IPS-20b (cell line): ENCODE results near the gene ARPC4.

ENCODE experiments used
- H3K27ac ChIP-seq: one replicate; pipeline ENCODE4 v1.5.1; 2013; ENCODE audit warnings: low read length
- H3K27me3 ChIP-seq: 2 replicates; pipeline ENCODE4 v1.6.1; 2013; ENCODE audit warnings: mild to moderate bottlenecking, low read length, inconsistent platforms; ENCODE audit not compliant: insufficient read depth
- H3K36me3 ChIP-seq: 2 replicates; pipeline ENCODE4 v1.6.1; 2013; ENCODE audit warnings: low read depth, mild to moderate bottlenecking, inconsistent platforms, low read length, moderate library complexity; ENCODE audit not compliant: insufficient read depth
- H3K4me1 ChIP-seq: 2 replicates; pipeline ENCODE4 v1.6.1; 2013; ENCODE audit warnings: mild to moderate bottlenecking, control low read depth, inconsistent platforms, low read length, moderate library complexity; ENCODE audit not compliant: insufficient read depth
- H3K4me3 ChIP-seq: 2 replicates; pipeline ENCODE4 v1.5.1; 2013; ENCODE audit warnings: mild to moderate bottlenecking, low read length, inconsistent platforms
- H3K9ac ChIP-seq: 2 replicates; pipeline ENCODE4 v1.6.1; 2013; ENCODE audit warnings: low read depth, mild to moderate bottlenecking, inconsistent platforms, low read length, moderate library complexity
- H3K9me3 ChIP-seq: 2 replicates; pipeline ENCODE4 v1.6.1; 2013; ENCODE audit warnings: mild to moderate bottlenecking, low read depth, low read length, inconsistent platforms; ENCODE audit not compliant: insufficient read depth

Gene ARPC4

DNA sequence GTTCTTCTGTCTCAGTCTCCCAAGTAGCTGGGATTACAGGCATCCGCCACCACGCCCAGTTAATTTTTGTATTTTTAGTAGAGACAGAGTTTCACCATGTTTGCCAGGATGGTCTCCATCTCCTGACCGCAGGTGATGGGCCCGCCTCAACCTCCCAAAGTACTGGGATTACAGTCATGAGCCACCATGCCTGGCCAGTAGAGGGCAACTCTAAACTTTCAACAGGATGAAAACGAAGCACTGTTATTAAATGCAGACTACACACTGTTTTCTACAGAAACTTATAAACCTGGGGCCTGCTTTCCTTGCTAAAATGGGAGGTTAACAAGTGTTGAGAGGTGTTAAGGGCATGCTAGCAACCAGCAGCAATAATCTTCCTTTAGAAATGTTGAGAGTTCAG lies 7.6 kb downstream of the ARPC4 start:
- H3K4me3 ChIP-seq: no peak overlapping the region
- H3K27me3 ChIP-seq: no peaks in the 10 kb centered on the region
- peaks cover 89% of the 10 kb centered on the region for H3K36me3 ChIP-seq
- no peak overlapping the region for H3K27ac ChIP-seq
- no peaks in the 10 kb centered on the region for H3K9me3 ChIP-seq
- no peak overlapping the region for H3K9ac ChIP-seq
- no peaks in the 10 kb centered on the region for H3K4me1 ChIP-seq

DNA sequence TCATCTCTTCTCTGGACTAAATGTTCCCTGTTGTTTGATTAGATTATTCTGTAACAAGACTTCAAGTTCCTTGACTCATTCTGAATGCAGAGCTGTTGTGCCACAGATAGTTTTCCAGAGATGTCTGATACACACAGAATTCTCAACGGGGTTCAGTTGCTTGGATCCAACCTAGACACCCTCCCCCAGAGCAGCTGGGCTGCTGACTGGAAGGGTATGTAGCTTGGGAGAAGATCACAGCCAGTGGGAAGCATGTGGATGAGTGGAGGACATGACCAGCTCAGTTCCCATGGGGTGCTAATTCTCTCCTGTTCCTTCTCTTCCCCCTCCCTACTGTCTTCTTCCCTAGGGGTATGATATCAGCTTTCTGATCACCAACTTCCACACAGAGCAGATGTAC lies 10.6 kb downstream of the ARPC4 start:
- no peak overlapping the region for H3K9ac ChIP-seq
- H3K4me1 ChIP-seq: no peaks in the 10 kb centered on the region
- H3K36me3 ChIP-seq: peaks cover 86% of the 10 kb centered on the region
- H3K27ac ChIP-seq: no peak overlapping the region
- no peaks in the 10 kb centered on the region for H3K9me3 ChIP-seq
- H3K27me3 ChIP-seq: no peaks in the 10 kb centered on the region
- no peak overlapping the region for H3K4me3 ChIP-seq

- Histone ChIP-seq H3K27me3 (no peaks in the 10 kb centered on the region), H3K9ac (no peak overlapping the region), H3K9me3 (no peaks in the 10 kb centered on the region), H3K4me3 (no peak overlapping the region), H3K27ac (no peak overlapping the region), H3K4me1 (no peaks in the 10 kb centered on the region; the same call in 1 of the 2 replicates), H3K36me3 (peaks cover 71% of the 10 kb centered on the region)
Observed at GRCh38 chr3:9804996-9805395, 12.1 kb downstream of the ARPC4 start.

DNA sequence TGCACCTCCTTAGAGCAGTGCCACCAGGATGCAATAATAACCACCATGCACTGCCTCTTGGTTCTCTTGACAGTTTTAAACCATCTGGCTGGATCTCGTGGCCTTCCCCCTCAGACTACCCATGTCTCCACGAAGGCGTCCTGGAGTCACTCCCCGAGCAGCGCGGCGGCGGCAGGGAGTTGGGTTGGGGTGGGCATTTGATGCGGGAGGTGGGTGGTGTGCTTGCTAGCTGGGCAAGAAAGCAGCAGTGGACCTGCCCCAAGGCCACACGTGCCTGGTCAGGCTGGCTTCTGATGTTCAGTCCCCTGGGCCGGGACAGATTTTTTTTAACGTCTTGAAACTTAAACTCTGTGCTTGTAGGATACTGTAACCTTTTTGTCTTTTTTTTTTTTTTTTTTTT lies 13.3 kb downstream of the ARPC4 start:
- Histone ChIP-seq H3K27me3 (peaks cover 8% of the 10 kb centered on the region), H3K4me1 (peaks cover 3% of the 10 kb centered on the region; the same call in 1 of the 2 replicates), H3K36me3 (peaks cover 59% of the 10 kb centered on the region), H3K9ac (no peak overlapping the region), H3K9me3 (no peaks in the 10 kb centered on the region), H3K27ac (no peak overlapping the region), H3K4me3 (no peak overlapping the region)

DNA sequence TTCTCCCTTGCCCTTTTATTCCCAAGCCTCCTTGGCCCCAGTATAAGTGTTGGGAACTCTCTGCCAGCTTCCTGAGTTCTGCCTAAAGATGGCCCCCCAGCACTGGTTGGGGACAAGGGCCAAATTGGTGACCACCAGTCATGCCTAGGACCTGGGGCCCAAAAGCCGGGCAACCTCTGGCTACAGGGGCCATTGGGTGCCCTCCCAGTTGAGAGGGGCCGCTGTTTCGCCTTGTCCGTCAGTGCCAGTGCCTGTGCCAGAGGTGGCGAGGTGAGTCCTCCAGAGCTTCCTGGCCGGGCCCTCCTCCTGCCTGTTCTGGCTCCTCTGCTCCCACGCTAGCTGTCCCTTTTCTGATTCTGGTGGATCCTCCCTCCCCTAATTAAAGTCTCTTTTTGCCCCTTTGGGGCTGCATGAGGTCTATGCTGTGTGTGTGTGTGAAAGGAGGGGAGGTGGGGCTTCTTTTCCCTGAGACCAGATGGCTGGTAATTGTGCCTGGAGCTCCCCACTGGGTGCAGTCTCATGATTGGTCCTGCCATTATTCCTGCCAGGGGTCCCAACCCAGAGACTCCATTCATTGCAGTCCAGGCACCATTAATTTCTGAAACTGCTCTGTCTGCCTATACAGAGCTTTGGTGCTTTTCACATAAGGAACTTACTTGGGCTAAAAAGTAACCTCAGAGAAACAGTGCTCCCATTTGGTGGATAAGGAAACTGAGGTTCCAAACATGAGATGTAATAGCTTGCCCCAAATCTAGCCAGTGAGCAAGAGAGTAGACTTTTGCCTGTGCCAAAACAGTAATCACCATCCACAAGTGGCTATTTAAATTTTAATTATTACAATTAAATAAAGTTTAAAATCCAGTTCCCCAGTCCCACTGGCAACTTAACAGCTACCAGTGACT lies 14.1 kb downstream of the ARPC4 start:
- Histone ChIP-seq H3K27ac (no peak overlapping the region), H3K9ac (no peak overlapping the region), H3K4me3 (no peak overlapping the region), H3K4me1 (peaks cover 3% of the 10 kb centered on the region; the same call in 1 of the 2 replicates), H3K27me3 (peaks cover 16% of the 10 kb centered on the region), H3K9me3 (no peaks in the 10 kb centered on the region), H3K36me3 (peaks cover 51% of the 10 kb centered on the region)

DNA sequence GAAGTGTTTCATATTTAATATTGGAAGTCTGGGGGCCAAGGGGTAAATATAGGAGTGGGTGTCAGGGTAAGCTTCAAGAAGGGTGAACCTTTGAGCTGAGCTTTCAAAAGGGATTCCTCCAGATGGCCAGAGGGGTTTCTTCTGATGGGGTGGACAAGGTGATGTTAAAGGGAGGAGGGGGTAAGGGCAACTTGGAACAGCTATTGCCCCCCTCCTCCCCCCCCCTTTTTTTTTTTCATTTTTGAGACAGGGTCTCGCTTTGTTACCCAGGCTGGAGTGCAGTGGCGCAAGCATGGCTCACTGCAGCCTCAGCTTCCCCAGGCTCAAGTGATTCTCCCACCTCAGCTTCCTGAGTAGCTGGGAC lies 15.1 kb downstream of the ARPC4 start:
- Histone ChIP-seq H3K36me3 (peaks cover 43% of the 10 kb centered on the region), H3K4me1 (peaks cover 3% of the 10 kb centered on the region; the same call in 1 of the 2 replicates), H3K27ac (no peak overlapping the region)

GRCh38 chr3:9808345-9809037 lies 15.6 kb downstream of the ARPC4 start:
- Histone ChIP-seq H3K9me3 (no peaks in the 10 kb centered on the region), H3K9ac (no peak overlapping the region), H3K27me3 (peaks cover 16% of the 10 kb centered on the region), H3K4me1 (peaks cover 3% of the 10 kb centered on the region; the same call in 1 of the 2 replicates), H3K4me3 (no peak overlapping the region), H3K36me3 (peaks cover 38% of the 10 kb centered on the region), H3K27ac (no peak overlapping the region)

More for the DNA sequence above, 15.1 kb downstream of the ARPC4 start:
- Histone ChIP-seq H3K4me3 (no peak overlapping the region), H3K9me3 (no peaks in the 10 kb centered on the region), H3K27me3 (peaks cover 16% of the 10 kb centered on the region), H3K9ac (no peak overlapping the region)

- H3K9ac ChIP-seq: peak overlapping the region; percentile 59; the same call in 1 of the 2 replicates
- peaks cover 30% of the 10 kb centered on the region for H3K36me3 ChIP-seq
Observed at GRCh38 chr3:9809239-9809614, 16.3 kb downstream of the ARPC4 start.

GRCh38 chr3:9809615-9810432 lies 16.9 kb downstream of the ARPC4 start, which contains the start of gene TTLL3:
TTLL3 (plus strand) TSS chr3:9810262; CDS start chr3:9810662, 400 bp downstream.
- no peaks in the 10 kb centered on the region for H3K9me3 ChIP-seq
- peak within 1 kb of the TSS; percentile 72 for H3K4me3 ChIP-seq
- H3K9ac ChIP-seq: peak within 1 kb of the TSS; percentile 59; the same call in 1 of the 2 replicates
- H3K4me1 ChIP-seq: peaks cover 3% of the 10 kb centered on the region; the same call in 1 of the 2 replicates
- H3K27ac ChIP-seq: no peak within 1 kb of the TSS
- H3K36me3 ChIP-seq: peaks cover 24% of the 10 kb centered on the region
- peaks cover 16% of the 10 kb centered on the region for H3K27me3 ChIP-seq

More at GRCh38 chr3:9809239-9809614, 16.3 kb downstream of the ARPC4 start:
- H3K9me3 ChIP-seq: no peaks in the 10 kb centered on the region
- peak overlapping the region; percentile 72 for H3K4me3 ChIP-seq
- peaks cover 16% of the 10 kb centered on the region for H3K27me3 ChIP-seq
- H3K27ac ChIP-seq: no peak overlapping the region
- peaks cover 3% of the 10 kb centered on the region; the same call in 1 of the 2 replicates for H3K4me1 ChIP-seq

- Histone ChIP-seq H3K27me3 (peaks cover 16% of the 10 kb centered on the region), H3K9ac (peak overlapping the region; percentile 27; the same call in 1 of the 2 replicates), H3K27ac (no peak overlapping the region), H3K4me1 (peaks cover 3% of the 10 kb centered on the region; the same call in 1 of the 2 replicates), H3K9me3 (no peaks in the 10 kb centered on the region), H3K4me3 (peak overlapping the region; percentile 72), H3K36me3 (peaks cover 19% of the 10 kb centered on the region)
Observed at GRCh38 chr3:9810433-9810770, 17.5 kb downstream of the ARPC4 start.

GRCh38 chr3:9810846-9811245 lies 18.0 kb downstream of the ARPC4 start:
- peaks cover 16% of the 10 kb centered on the region for H3K27me3 ChIP-seq
- H3K9ac ChIP-seq: no peak overlapping the region
- H3K4me3 ChIP-seq: peak overlapping the region; percentile 72
- peaks cover 14% of the 10 kb centered on the region for H3K36me3 ChIP-seq
- H3K9me3 ChIP-seq: no peaks in the 10 kb centered on the region
- H3K27ac ChIP-seq: no peak overlapping the region
- H3K4me1 ChIP-seq: peaks cover 3% of the 10 kb centered on the region; the same call in 1 of the 2 replicates
